ENCODE measurements around the gene PKN2.

PKN2 gene

DNA sequence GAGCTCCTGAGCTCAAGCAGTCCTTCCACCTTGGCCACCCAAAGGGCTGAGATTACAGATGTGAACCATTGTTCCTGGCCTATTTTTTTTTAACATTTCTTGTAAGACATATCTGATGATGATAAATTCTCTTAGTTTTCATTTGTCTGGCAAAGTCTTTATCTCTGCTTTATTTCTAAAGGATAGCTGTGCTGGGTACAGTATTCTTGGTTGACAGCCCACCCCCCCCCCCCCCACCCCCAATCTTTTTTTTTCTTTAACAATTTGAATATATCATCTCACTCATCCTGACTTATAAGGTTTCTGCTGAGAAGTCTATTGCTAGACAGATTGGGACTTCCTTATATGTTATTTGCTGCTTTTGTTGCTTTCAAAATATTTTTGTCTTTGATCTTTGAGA lies 51.3 kb downstream of the PKN2 start:
- DNase-seq = no peak
- TF ChIP-seq EZH2 (IDR thresholded peaks at IDR 0.05; ENCODE audit: borderline replicate concordance, low read depth, low read length, severe bottlenecking) = no peak
- TF ChIP-seq, protein P1, sequence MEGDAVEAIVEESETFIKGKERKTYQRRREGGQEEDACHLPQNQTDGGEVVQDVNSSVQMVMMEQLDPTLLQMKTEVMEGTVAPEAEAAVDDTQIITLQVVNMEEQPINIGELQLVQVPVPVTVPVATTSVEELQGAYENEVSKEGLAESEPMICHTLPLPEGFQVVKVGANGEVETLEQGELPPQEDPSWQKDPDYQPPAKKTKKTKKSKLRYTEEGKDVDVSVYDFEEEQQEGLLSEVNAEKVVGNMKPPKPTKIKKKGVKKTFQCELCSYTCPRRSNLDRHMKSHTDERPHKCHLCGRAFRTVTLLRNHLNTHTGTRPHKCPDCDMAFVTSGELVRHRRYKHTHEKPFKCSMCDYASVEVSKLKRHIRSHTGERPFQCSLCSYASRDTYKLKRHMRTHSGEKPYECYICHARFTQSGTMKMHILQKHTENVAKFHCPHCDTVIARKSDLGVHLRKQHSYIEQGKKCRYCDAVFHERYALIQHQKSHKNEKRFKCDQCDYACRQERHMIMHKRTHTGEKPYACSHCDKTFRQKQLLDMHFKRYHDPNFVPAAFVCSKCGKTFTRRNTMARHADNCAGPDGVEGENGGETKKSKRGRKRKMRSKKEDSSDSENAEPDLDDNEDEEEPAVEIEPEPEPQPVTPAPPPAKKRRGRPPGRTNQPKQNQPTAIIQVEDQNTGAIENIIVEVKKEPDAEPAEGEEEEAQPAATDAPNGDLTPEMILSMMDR (IDR thresholded peaks at IDR 0.05; ENCODE audit: borderline replicate concordance, extremely low read depth, low read length, poor library complexity, severe bottlenecking) = no peak
- ATAC-seq (ENCODE audit: insufficient read depth, low read depth) = no peak
- peaks cover 21% of the 10 kb centered on the region for H4K20me1 ChIP-seq (ENCODE audit: insufficient read depth, low read length)
- H3K4me1 ChIP-seq (ENCODE audit: insufficient read depth, low read length) = no peaks in the 10 kb centered on the region
- H3K27me3 ChIP-seq (ENCODE audit: insufficient read depth, low read length, poor library complexity) = no peaks in the 10 kb centered on the region
- H3K4me2 ChIP-seq (ENCODE audit: insufficient read depth, low read length) = no peak overlapping the region
- no peak overlapping the region for H3K9ac ChIP-seq (ENCODE audit: low read depth, low read length)
- H3K79me2 ChIP-seq (ENCODE audit: insufficient read depth, low read length) = peaks cover 96% of the 10 kb centered on the region
- H3K27ac ChIP-seq (ENCODE audit: low read length) = no peak overlapping the region
- H3K4me3 ChIP-seq (ENCODE audit: low read depth in 1 of 2, low read length in 2 of 2) = no peak overlapping the region
- H3K9me3 ChIP-seq (ENCODE audit: insufficient read depth, low read length, severe bottlenecking) = peaks cover 15% of the 10 kb centered on the region
- no peak overlapping the region for H2AFZ ChIP-seq (ENCODE audit: low read depth, low read length)
- H3K36me3 ChIP-seq (ENCODE audit: insufficient read depth, low read length) = peaks cover 15% of the 10 kb centered on the region

DNA sequence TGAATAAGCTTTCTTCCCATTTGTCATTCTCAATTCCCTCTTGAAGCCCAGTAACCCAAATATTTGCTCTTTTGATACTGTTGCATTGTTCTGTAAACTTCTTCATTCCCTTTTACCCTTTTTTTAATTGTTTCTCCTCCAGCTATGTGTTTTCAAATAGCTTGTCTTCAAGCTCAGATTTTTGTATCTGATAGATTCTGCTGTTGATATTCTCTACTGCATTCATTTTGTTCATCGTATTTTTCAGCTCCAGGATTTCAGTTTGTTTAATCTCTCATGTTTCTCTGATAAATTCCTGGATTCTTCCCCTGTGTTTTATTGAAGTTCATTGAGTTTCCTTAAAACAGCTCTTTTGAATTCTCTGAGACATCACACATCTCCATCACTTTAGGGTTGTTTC lies 51.8 kb downstream of the PKN2 start:
- no peak for DNase-seq
- Histone ChIP-seq H3K79me2 (ENCODE audit: insufficient read depth, low read length) (peaks cover 92% of the 10 kb centered on the region), H4K20me1 (ENCODE audit: insufficient read depth, low read length) (peaks cover 21% of the 10 kb centered on the region), H3K9me3 (ENCODE audit: insufficient read depth, low read length, severe bottlenecking) (peaks cover 15% of the 10 kb centered on the region), H3K9ac (ENCODE audit: low read depth, low read length) (no peak overlapping the region), H3K36me3 (ENCODE audit: insufficient read depth, low read length) (peaks cover 17% of the 10 kb centered on the region), H3K4me1 (ENCODE audit: insufficient read depth, low read length) (no peaks in the 10 kb centered on the region), H2AFZ (ENCODE audit: low read depth, low read length) (no peak overlapping the region), H3K4me2 (ENCODE audit: insufficient read depth, low read length) (no peak overlapping the region), H3K4me3 (ENCODE audit: low read depth in 1 of 2, low read length in 2 of 2) (no peak overlapping the region), H3K27ac (ENCODE audit: low read length) (no peak overlapping the region), H3K27me3 (ENCODE audit: insufficient read depth, low read length, poor library complexity) (no peaks in the 10 kb centered on the region)
- TF ChIP-seq, protein P1 (IDR thresholded peaks at IDR 0.05; ENCODE audit: borderline replicate concordance, extremely low read depth, low read length, poor library complexity, severe bottlenecking) = no peak
- TF ChIP-seq EZH2 (IDR thresholded peaks at IDR 0.05; ENCODE audit: borderline replicate concordance, low read depth, low read length, severe bottlenecking) = no peak
- no peak for ATAC-seq (ENCODE audit: insufficient read depth, low read depth)

DNA sequence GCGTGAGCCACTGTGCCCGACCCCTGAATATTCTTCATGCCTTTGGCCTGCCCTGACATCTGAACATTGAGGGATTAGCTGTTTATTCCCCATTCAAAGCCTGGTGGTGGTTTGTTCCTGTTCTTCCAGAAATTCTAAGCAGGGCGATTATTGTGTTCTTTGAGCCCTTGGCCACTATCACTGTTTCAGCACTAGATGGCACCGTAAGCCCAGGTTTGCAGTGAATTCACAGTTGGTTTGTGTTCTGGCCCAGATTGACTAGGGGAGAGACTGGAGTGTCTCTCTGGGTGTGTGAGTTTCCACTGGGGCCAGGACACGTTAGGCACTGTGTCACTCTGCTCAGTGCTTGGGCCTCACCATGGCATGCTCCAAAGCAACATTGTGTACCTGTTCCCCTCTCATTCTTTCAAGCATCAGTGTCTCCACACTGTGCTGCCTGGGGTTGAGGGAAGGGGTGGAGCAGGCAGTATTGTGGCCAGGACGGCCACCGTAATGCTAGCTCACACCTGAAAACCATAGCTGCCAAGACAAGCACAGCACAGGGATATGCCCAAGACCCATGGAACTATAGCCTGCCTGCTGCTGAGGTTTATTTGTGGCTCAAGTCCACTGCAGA lies 52.7 kb downstream of the PKN2 start:
- no peak overlapping the region for H2AFZ ChIP-seq (ENCODE audit: low read depth, low read length)
- H3K36me3 ChIP-seq (ENCODE audit: insufficient read depth, low read length) = peaks cover 23% of the 10 kb centered on the region
- H3K4me1 ChIP-seq (ENCODE audit: insufficient read depth, low read length) = no peaks in the 10 kb centered on the region
- no peak overlapping the region for H3K4me3 ChIP-seq (ENCODE audit: low read depth in 1 of 2, low read length in 2 of 2)
- TF ChIP-seq, protein P1 (IDR thresholded peaks at IDR 0.05; ENCODE audit: borderline replicate concordance, extremely low read depth, low read length, poor library complexity, severe bottlenecking) = peak; percentile 68
- TF ChIP-seq EZH2 (IDR thresholded peaks at IDR 0.05; ENCODE audit: borderline replicate concordance, low read depth, low read length, severe bottlenecking) = no peak
- H3K4me2 ChIP-seq (ENCODE audit: insufficient read depth, low read length) = no peak overlapping the region
- peaks cover 21% of the 10 kb centered on the region for H4K20me1 ChIP-seq (ENCODE audit: insufficient read depth, low read length)
- peaks cover 15% of the 10 kb centered on the region for H3K9me3 ChIP-seq (ENCODE audit: insufficient read depth, low read length, severe bottlenecking)
- no peak overlapping the region for H3K9ac ChIP-seq (ENCODE audit: low read depth, low read length)
- ATAC-seq (ENCODE audit: insufficient read depth, low read depth) = peak; percentile 53
- peak; percentile 32 for DNase-seq
- no peaks in the 10 kb centered on the region for H3K27me3 ChIP-seq (ENCODE audit: insufficient read depth, low read length, poor library complexity)
- H3K27ac ChIP-seq (ENCODE audit: low read length) = no peak overlapping the region
- H3K79me2 ChIP-seq (ENCODE audit: insufficient read depth, low read length) = peaks cover 87% of the 10 kb centered on the region

Data from DND-41 (cell line).